Activated CD4-positive, alpha-beta T cell treated with anti-CD3 and anti-CD28 coated beads, Interleukin-2, Interleukin-4, amounts not matched to agents 100 ng/mL and 50 ng/mL, durations not matched to agents 16 hours and 8 hours (primary cell): ENCODE measurements around the gene CARD11.
A peak's percentile ranks its signal among the peaks of the same experiment; 100 is the strongest.

Source experiments
- DNase-seq: peaks from one replicate; pipeline ENCODE4 v3.0.0-alpha.2; 2020; ENCODE audit warnings: low spot score

The CARD11 gene

DNA sequence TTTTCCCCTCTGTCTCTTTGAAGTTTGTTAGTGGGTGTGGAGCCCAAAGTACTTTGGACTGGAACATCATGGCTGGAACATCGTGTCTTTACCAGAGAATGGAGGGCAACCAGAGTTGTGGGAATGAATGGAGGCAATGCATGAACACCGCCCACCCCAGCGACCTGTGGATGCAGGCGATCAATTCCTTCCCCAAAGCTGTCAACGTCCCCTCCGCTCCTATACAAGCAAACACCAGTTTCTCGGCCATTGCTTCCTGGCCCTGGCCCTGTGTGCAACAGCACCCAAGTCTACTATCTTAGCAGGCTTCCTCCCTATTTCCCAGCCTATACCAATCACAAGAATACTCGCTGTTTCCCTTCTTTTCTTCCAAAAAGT lies 62.6 kb downstream of the CARD11 start:
- no peak for DNase-seq

DNA sequence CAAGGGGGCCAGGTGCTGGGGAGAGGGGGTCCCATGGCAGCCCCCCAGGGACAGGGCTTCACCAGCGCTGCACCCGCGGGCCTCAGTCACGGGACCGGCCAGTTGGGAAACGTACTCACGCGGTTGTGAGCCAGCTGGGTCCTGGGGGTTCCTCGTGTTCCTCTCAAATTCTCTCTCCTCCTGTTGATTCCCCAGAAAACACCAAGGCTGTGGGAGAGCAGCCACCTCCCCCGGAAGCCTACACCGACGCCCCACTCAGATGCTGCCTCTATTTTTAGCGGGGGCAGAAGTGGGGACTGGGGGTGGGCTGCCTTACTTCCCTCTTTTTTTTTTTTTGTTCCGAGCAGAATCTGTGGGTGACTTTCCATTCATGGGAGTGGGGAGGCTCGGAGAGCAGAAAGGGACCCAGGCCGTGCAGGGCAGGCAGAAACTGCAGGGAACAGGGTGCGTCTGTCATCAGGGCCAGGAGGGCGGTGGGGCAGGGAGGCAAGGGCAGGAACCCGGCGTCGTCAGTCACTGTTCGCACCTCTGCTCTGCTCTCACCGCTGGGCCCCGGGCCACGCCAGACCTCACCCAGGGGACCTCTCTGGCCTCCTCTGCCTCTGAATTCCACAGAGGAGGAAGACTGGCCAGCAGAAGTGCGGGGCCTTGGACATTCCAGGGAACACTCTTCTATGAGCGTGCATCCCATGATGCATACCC lies 63.1 kb downstream of the CARD11 start:
- no peak for DNase-seq

- DNase-seq: no peak
Measured at GRCh38 chr7:2979951-2980350, 63.7 kb downstream of the CARD11 start.

GRCh38 chr7:2979201-2979631 lies 64.5 kb downstream of the CARD11 start:
- DNase-seq: no peak

DNA sequence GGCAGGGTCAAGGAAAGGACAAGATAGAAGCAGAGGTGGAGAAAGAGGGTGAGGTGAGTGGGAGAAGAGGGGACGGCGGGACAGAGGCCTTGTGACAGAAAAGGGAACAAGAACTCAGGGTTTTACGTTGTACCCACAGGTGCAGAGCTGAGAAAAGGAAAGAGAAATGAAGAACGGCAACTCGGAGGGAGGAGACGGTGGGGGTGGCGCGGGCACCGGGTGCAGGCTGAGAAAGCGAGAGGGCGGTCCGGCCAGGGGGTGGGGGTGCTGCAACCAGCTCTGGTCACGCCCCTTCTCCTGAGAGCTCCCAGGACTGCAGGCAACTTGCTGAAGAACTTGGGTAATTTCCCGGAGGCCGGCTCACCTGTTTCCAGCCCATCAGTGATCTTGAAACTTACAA lies 65.3 kb downstream of the CARD11 start:
- peak; percentile 86 for DNase-seq

- no peak for DNase-seq
Measured at GRCh38 chr7:2975821-2976371, 67.8 kb downstream of the CARD11 start.

DNA sequence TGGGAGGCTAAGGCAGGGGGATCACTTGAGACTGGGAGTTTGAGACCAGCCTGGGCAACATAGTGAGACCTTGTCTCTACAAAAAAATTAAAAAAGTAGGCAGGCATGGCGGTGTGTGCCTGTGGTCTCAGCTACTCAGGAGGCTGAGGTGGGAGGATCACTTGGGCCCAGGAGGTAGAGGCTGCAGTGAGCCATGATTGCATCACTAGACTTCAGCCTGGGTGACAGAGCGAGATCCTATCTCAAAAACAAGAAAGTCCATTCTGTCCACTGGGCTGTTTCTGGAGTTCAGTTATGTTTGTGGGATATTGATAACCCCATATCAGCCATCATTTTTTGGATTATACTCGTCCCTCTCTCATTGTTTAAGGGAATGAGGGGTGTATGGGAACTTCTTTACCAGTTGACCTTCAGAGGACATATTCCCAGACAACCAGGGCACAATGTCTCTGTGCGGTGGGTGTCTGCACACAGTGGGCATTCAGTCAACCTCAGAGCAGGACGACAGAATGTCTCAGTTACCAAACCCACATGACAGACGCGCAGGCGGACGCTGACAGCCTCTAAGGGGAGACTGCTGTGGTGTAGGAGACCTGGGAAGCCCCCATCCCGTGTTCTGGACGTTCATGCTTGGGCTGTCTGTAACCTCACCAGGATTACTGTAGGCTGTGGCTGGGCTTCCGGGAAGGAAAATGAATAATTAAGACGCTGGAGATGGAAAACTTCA lies 69.4 kb downstream of the CARD11 start:
- no peak for DNase-seq

DNA sequence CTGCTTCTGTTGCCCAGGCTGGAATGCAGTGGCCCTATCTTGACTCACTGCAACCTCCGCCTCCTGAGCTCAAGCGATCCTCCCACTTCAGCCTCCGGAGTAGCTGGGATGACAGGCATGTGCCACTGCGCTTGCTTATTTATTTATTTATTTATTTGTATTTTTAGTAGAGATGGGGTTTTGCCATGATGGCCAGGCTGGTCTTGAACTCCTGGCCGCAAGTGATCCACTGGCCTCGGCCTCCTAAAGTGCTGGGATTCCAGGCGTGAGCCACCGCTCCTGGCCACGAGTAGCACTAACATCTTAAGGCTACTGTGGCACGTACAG lies 70.9 kb downstream of the CARD11 start:
- DNase-seq: no peak

GRCh38 chr7:2971914-2972834 lies 71.5 kb downstream of the CARD11 start:
- DNase-seq: no peak

DNA sequence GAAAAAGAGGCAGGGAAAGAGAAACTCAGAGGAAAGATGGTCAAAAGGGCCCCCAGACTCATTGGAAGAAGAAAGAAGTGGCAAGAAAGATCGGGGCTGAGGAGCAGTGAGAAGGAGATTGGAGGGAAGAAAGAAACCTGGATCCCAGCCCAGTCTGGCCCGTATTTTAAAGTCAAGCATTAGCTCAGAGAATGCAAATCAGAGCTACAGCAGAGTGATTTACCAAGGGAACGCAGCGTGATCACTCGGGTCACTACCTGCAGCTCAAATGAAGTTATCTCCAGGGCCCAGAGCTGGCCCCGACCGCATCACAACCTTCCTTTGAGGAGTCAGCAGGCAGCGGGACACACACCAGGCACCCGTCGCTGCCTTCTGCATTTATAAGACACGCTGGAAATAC lies 72.8 kb downstream of the CARD11 start:
- no peak for DNase-seq

- no peak for DNase-seq
Measured at GRCh38 chr7:2970307-2970664, 73.4 kb downstream of the CARD11 start.

- no peak for DNase-seq
Measured at GRCh38 chr7:2969398-2970306, 74.0 kb downstream of the CARD11 start.

DNA sequence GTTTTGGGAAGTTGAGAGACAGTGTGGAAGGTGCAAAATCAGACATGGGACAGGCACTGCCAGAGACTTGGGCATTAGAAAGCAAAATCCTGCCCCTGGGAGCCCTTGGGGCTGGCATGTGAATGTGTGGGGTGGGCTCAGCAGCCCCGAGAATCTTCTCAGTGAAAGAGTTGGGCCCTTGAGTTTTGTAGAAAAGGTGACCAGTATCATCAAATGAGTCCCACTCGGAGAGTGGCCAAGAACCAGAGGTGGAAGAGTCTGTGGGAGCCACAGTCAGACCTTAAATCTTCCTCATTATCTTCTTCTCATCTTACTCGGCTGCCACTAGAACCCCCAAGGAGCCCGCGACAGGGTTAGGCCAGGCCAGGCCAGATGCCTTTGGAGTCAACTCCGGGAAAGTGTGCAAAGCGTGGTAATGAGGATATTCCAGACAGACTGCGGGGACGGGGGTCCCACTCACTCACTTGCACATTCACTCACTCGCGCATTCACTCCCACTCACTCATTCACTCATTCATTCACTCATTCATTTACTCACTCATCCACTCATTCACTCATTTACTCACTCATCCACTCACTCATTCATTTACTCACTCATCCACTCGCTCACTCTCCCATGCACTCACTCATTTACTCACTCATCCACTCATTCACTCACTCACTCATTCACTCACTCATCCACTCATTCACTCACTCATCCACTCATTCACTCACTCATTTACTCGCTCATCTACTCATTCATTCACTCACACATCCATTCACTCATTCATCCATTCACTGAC lies 74.9 kb downstream of the CARD11 start:
- DNase-seq: no peak

DNA sequence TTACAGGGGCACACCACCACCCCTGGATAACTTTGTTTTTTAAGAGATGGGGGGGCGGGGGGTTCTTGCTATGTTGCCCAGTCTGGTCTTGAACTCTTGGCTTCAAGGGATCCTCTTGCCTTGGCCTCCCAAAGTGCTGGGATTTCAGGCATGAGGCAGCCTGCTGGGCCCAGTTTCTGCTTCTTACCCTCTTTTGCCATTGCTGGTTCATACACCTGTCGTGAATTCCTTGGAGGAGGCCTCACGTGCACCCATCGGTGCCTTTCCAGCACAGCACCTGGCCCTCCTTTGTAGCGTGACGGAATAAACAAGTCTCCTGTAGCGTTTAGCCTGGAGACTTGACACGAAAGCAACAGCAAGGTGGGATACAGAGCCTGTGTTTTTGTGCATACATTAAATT lies 75.5 kb downstream of the CARD11 start:
- DNase-seq: no peak

GRCh38 chr7:2967705-2968104 lies 76.0 kb downstream of the CARD11 start:
- DNase-seq: no peak

DNA sequence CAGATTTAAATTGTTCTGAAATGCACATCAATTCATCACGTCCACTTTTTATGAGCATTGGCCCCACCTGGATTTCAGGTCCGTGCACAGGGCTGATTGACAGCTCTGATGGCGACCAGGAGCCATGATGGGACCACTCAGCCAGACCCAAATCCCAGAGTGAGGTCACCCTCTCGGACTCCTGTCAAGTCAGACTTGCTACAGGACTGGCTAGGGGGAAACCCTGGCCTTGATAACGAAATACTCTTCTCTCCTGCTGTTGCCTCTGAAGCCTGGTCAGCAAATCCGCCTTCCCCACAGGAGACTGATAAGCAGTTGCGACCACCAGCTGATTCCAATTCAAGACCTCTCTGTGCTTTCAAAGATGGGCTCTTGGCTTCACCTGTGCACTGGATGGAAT lies 76.4 kb downstream of the CARD11 start:
- DNase-seq: no peak

GRCh38 chr7:2966466-2967078 lies 77.1 kb downstream of the CARD11 start:
- DNase-seq: no peak

DNA sequence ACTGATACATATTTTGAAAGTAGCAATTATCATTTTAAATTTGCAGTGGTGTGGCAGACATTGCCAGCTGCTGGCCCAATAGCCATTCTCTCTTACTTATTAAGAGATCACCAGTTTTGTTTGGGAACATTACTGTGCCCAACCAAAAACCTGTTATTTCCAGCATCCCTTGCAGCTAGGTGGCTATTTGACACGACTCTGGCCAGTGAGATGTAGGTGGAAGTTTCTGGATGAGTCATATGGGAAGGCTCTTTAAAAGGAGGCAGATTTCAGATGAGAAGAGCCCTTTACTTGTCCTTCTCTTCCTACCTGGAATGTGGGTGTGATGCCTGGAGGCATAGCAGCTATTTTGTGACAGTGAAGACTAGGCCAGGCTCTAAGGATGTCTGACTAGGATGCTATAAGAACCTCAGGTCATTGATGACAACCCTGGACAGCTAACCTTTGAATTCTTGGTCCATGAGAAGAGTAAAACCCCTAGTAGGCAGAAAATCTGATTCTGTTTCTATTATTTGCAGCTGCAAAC lies 77.9 kb downstream of the CARD11 start:
- DNase-seq: peak; percentile 20

DNA sequence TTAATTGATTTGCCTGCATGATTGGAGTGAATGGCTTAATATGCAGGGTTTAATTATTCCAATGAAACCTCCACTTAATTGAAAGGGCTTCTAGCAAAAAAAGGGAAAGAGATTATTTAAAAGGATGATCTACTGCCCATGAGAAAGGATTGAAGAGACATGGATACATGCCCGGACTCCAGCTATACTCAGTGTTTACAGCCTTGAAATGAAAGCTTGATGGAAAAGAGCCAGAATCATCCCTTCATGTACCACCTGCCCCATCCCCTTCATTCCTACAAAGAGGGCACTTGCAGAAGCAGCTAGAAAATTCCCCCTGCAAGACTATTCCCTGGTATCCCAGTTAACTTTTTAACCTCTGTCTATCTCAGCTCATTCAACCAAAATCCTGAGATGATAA lies 78.4 kb downstream of the CARD11 start:
- no peak for DNase-seq

DNA sequence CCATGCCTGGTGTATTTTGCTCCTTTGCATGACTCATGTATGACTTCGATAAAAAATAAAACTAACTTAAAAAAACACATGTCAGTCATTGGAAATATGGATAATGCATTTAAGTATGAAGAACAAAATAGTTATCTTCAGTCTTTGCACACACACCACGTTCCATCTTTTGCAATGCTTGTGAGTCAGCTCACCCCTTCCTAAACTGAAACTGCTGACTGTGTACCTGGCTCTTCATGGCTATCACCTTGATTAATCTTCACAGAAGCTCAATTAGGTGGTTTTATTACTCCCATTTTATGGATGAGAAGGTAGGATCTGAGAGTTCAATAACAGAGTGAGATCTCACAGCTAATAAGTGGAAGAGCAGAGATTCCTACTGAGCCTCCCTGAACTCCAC lies 79.5 kb downstream of the CARD11 start:
- no peak for DNase-seq
